Measurements from ENCODE around the gene DAPK1. TPM values are rescaled to one million over a fixed set of nuclear protein-coding genes. Genes with fewer than 3 reads are reported as not detected.

Gene DAPK1
- polyA plus RNA-seq, 2 of the 4 experiments (the other 2 are of a cell fraction), result 55.2 to 67.2 TPM

GRCh38 chr9:87684627-87685219, 187.1 kb downstream of the DAPK1 start:
- CTCF ChIA-PET, result interaction anchor here (0.6 to 21.0 kb wide), 39 partner anchors 10 to 558 kb away, joined by 3 to 473 read pairs (median 5); partner anchors contain the start of genes CDK20, CTSL and SPATA31E1
- peak; percentile 85 to 87 for TF ChIP-seq RAD21 (conservative IDR thresholded peaks at IDR 0.05 in 1 of 2, IDR thresholded peaks at IDR 0.05 in 1 of 2)
- TF ChIP-seq TP53 (CRISPR knock-in tag; IDR thresholded peaks at IDR 0.05), result no peak
- TF ChIP-seq SMC3 (IDR thresholded peaks at IDR 0.05), result peak; percentile 94
- no peak for TF ChIP-seq NFE2L2 (conservative IDR thresholded peaks at IDR 0.05; ENCODE audit: low read length)
- TF ChIP-seq EHMT2 (IDR thresholded peaks at IDR 0.05; ENCODE audit: low read depth), result no peak
- TF ChIP-seq, protein P1, sequence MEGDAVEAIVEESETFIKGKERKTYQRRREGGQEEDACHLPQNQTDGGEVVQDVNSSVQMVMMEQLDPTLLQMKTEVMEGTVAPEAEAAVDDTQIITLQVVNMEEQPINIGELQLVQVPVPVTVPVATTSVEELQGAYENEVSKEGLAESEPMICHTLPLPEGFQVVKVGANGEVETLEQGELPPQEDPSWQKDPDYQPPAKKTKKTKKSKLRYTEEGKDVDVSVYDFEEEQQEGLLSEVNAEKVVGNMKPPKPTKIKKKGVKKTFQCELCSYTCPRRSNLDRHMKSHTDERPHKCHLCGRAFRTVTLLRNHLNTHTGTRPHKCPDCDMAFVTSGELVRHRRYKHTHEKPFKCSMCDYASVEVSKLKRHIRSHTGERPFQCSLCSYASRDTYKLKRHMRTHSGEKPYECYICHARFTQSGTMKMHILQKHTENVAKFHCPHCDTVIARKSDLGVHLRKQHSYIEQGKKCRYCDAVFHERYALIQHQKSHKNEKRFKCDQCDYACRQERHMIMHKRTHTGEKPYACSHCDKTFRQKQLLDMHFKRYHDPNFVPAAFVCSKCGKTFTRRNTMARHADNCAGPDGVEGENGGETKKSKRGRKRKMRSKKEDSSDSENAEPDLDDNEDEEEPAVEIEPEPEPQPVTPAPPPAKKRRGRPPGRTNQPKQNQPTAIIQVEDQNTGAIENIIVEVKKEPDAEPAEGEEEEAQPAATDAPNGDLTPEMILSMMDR (IDR thresholded peaks at IDR 0.05), result peak; percentile 86
- no peak for TF ChIP-seq FOSL2 (IDR thresholded peaks at IDR 0.05)
- TF ChIP-seq FOSL2 (CRISPR knock-in tag; IDR thresholded peaks at IDR 0.05), result no peak
- peak; percentile 55 to 89; a peak in 3 of 6 replicates for ATAC-seq
- no peaks in the 10 kb centered on the region for H3K9me3 ChIP-seq
- H3K4me2 ChIP-seq, result peak overlapping the region; percentile 26; the same call in 1 of the 3 replicates
- peaks cover 27% of the 10 kb centered on the region; the same call in 2 of the 3 replicates for H3K4me1 ChIP-seq
- peak overlapping the region; percentile 48 to 70; a peak in 5 of 6 replicates for H3K27ac ChIP-seq
- FAIRE-seq, result no peak
- H3K4me3 ChIP-seq, result no peak overlapping the region
- DNase-seq (ENCODE audit: low read depth in 1 of 2, low spot score in 1 of 2), result peak; percentile 44 to 73
- 8% methylated on average over 11 of the region's 11 CpGs for WGBS (ENCODE audit: missing lambda C conversion rate)
- POLR2A ChIA-PET, result interaction anchor here (0.8 kb wide), 1 partner anchor 42 kb away, joined by 3 read pairs; no protein-coding TSS in a partner anchor

GRCh38 chr9:87685441-87685840, 187.8 kb downstream of the DAPK1 start:
- Histone ChIP-seq H3K9me3 (no peaks in the 10 kb centered on the region), H3K27ac (peak overlapping the region; percentile 34 to 70; a peak in 5 of 6 replicates), H3K4me3 (no peak overlapping the region), H3K4me2 (no peak overlapping the region), H3K4me1 (peaks cover 27% of the 10 kb centered on the region; the same call in 2 of the 3 replicates)
- DNase-seq (ENCODE audit: low read depth in 1 of 2, low spot score in 1 of 2) (no peak), FAIRE-seq (no peak), ATAC-seq (no peak; a peak in 1 of 6 replicates)
- POLR2A ChIA-PET, result no interaction called here
- WGBS (ENCODE audit: missing lambda C conversion rate), result 85% methylated on average over 4 of the region's 4 CpGs
- CTCF ChIA-PET, result interaction anchor here (0.6 to 21.0 kb wide), 23 partner anchors 9 to 558 kb away, joined by 3 to 473 read pairs (median 7); partner anchors contain the start of gene CTSL
- TF ChIP-seq PBX3 (IDR thresholded peaks at IDR 0.05) (no peak), EHF (CRISPR knock-in tag; IDR thresholded peaks at IDR 0.05) (no peak), HDAC2 (IDR thresholded peaks at IDR 0.05) (no peak), JUNB (IDR thresholded peaks at IDR 0.05) (no peak), POLR2AphosphoS2 (conservative IDR thresholded peaks at IDR 0.05; ENCODE audit: low read length) (no peak), RAD21 (conservative IDR thresholded peaks at IDR 0.05 in 1 of 2, IDR thresholded peaks at IDR 0.05 in 1 of 2) (no peak), CEBPB (IDR thresholded peaks at IDR 0.05) (no peak), HOXB13 (CRISPR knock-in tag; IDR thresholded peaks at IDR 0.05; ENCODE audit: low read depth) (no peak), CHD2 (IDR thresholded peaks at IDR 0.05; ENCODE audit: low read length, partially characterized antibody) (no peak), HOXB5 (CRISPR knock-in tag; IDR thresholded peaks at IDR 0.05) (no peak), USF2 (IDR thresholded peaks at IDR 0.05) (no peak), RCOR1 (IDR thresholded peaks at IDR 0.05; ENCODE audit: low read depth, low read length) (no peak), FOXS1 (CRISPR knock-in tag; IDR thresholded peaks at IDR 0.05) (no peak), MYC (IDR thresholded peaks at IDR 0.05; ENCODE audit: borderline replicate concordance, low read length) (no peak), MAFK (IDR thresholded peaks at IDR 0.05; ENCODE audit: partially characterized antibody) (no peak), EP300 (IDR thresholded peaks at IDR 0.05) (no peak)
- TF ChIP-seq, protein P2, sequence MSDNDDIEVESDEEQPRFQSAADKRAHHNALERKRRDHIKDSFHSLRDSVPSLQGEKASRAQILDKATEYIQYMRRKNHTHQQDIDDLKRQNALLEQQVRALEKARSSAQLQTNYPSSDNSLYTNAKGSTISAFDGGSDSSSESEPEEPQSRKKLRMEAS (IDR thresholded peaks at IDR 0.05), result no peak
- TF ChIP-seq, protein P3, sequence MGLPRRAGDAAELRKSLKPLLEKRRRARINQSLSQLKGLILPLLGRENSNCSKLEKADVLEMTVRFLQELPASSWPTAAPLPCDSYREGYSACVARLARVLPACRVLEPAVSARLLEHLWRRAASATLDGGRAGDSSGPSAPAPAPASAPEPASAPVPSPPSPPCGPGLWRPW (IDR thresholded peaks at IDR 0.05), result no peak
- TF ChIP-seq, protein P4, sequence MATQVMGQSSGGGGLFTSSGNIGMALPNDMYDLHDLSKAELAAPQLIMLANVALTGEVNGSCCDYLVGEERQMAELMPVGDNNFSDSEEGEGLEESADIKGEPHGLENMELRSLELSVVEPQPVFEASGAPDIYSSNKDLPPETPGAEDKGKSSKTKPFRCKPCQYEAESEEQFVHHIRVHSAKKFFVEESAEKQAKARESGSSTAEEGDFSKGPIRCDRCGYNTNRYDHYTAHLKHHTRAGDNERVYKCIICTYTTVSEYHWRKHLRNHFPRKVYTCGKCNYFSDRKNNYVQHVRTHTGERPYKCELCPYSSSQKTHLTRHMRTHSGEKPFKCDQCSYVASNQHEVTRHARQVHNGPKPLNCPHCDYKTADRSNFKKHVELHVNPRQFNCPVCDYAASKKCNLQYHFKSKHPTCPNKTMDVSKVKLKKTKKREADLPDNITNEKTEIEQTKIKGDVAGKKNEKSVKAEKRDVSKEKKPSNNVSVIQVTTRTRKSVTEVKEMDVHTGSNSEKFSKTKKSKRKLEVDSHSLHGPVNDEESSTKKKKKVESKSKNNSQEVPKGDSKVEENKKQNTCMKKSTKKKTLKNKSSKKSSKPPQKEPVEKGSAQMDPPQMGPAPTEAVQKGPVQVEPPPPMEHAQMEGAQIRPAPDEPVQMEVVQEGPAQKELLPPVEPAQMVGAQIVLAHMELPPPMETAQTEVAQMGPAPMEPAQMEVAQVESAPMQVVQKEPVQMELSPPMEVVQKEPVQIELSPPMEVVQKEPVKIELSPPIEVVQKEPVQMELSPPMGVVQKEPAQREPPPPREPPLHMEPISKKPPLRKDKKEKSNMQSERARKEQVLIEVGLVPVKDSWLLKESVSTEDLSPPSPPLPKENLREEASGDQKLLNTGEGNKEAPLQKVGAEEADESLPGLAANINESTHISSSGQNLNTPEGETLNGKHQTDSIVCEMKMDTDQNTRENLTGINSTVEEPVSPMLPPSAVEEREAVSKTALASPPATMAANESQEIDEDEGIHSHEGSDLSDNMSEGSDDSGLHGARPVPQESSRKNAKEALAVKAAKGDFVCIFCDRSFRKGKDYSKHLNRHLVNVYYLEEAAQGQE (IDR thresholded peaks at IDR 0.05), result no peak

All from A549 (cell line).